Measurements from ENCODE around the gene ARFGAP2. TPM values are rescaled to one million over a fixed set of nuclear protein-coding genes. Genes with fewer than 3 reads are reported as not detected.
A peak's percentile ranks its signal among the peaks of the same experiment; 100 is the strongest.

Gene ARFGAP2
- total RNA-seq, 1 experiment from 2014 or later, result 97.5 TPM

- intact Hi-C loops (cut with micrococcal nuclease), result no loop called here
- H3K36me3 ChIP-seq (ENCODE audit: low read depth, low read length), result no peaks in the 10 kb centered on the region
- H4K20me1 ChIP-seq (ENCODE audit: low read length), result no peaks in the 10 kb centered on the region
- no peak overlapping the region for H3K4me3 ChIP-seq (ENCODE audit: low read length)
- CTCF ChIA-PET, result no interaction called here
- peaks cover 13% of the 10 kb centered on the region for H3K4me1 ChIP-seq (ENCODE audit: insufficient read depth, low read length)
- H3K79me2 ChIP-seq (ENCODE audit: low read length), result peaks cover 15% of the 10 kb centered on the region
- H3K9me3 ChIP-seq (ENCODE audit: low read length), result no peaks in the 10 kb centered on the region
- H3K27me3 ChIP-seq (ENCODE audit: low read length), result no peaks in the 10 kb centered on the region
- H3F3A ChIP-seq (ENCODE audit: low read length, unreplicated experiment), result no peaks in the 10 kb centered on the region
- POLR2A ChIA-PET (ENCODE audit: unreplicated experiment), result no interaction called here
- TF ChIP-seq EZH2phosphoT487 (IDR thresholded peaks at IDR 0.05; ENCODE audit: borderline replicate concordance, low read length), result no peak
- TF ChIP-seq EZH2 (IDR thresholded peaks at IDR 0.05; ENCODE audit: low read length, unreplicated experiment), result no peak
- TF ChIP-seq CTCF (conservative IDR thresholded peaks at IDR 0.05; ENCODE audit: low read depth, low read length), result no peak
- no peaks in the 10 kb centered on the region for H3K9me2 ChIP-seq (replicated peaks; ENCODE audit: low read length)
- no TSS peak for BruUV-seq (replicated peaks)
- ATAC-seq, result no peak
- H3K27ac ChIP-seq (ENCODE audit: low read length), result no peak overlapping the region
- H3K9ac ChIP-seq (ENCODE audit: low read length), result no peak overlapping the region
- H3K4me2 ChIP-seq (ENCODE audit: low read length), result no peak overlapping the region
- no peak overlapping the region for H2AFZ ChIP-seq (ENCODE audit: low read length)
- DNase-seq, result no peak
Measured at GRCh38 chr11:47222696-47223095, 46.0 kb upstream of the ARFGAP2 start.

- Histone ChIP-seq H3K27me3 (ENCODE audit: low read length) (no peaks in the 10 kb centered on the region), H3K4me1 (ENCODE audit: insufficient read depth, low read length) (peaks cover 25% of the 10 kb centered on the region), H3K27ac (ENCODE audit: low read length) (0 out of 2 replicates have a peak overlapping the region, but pooled peaks have one; percentile 16), H3K9me2 (replicated peaks; ENCODE audit: low read length) (no peaks in the 10 kb centered on the region), H2AFZ (ENCODE audit: low read length) (no peak overlapping the region), H3K36me3 (ENCODE audit: low read depth, low read length) (no peaks in the 10 kb centered on the region), H3F3A (ENCODE audit: low read length, unreplicated experiment) (no peaks in the 10 kb centered on the region), H3K4me3 (ENCODE audit: low read length) (no peak overlapping the region), H3K79me2 (ENCODE audit: low read length) (peaks cover 30% of the 10 kb centered on the region), H3K9me3 (ENCODE audit: low read length) (no peaks in the 10 kb centered on the region), H4K20me1 (ENCODE audit: low read length) (no peaks in the 10 kb centered on the region), H3K4me2 (ENCODE audit: low read length) (peak overlapping the region; percentile 31), H3K9ac (ENCODE audit: low read length) (no peak overlapping the region)
- no TSS peak for BruUV-seq (replicated peaks)
- DNase-seq (peak; percentile 70), ATAC-seq (peak; percentile 31)
- intact Hi-C loops (cut with micrococcal nuclease), result no loop called here
- TF ChIP-seq CTCF (conservative IDR thresholded peaks at IDR 0.05; ENCODE audit: low read depth, low read length), result no peak
- no peak for TF ChIP-seq EZH2phosphoT487 (IDR thresholded peaks at IDR 0.05; ENCODE audit: borderline replicate concordance, low read length)
- no peak for TF ChIP-seq EZH2 (IDR thresholded peaks at IDR 0.05; ENCODE audit: low read length, unreplicated experiment)
- ChIA-PET CTCF (interaction anchor here (0.6 kb wide), 1 partner anchor 36 kb away, joined by 16 read pairs; no protein-coding TSS in a partner anchor), POLR2A (ENCODE audit: unreplicated experiment) (interaction anchor here (0.5 to 0.6 kb wide), 3 partner anchors 10 to 331 kb away, joined by 3 to 27 read pairs (median 3); no protein-coding TSS in a partner anchor)
Measured at GRCh38 chr11:47220401-47220821, 43.7 kb upstream of the ARFGAP2 start.

GRCh38 chr11:47216121-47216798, 39.6 kb upstream of the ARFGAP2 start:
- peak; percentile 55 for ATAC-seq
- no TSS peak for BruUV-seq (replicated peaks)

More at GRCh38 chr11:47216121-47216798, 39.6 kb upstream of the ARFGAP2 start:
- ChIA-PET CTCF (interaction anchor here (1.0 to 1.5 kb wide), 3 partner anchors 27 to 43 kb away, joined by 5 to 10 read pairs (median 7); no protein-coding TSS in a partner anchor), POLR2A (ENCODE audit: unreplicated experiment) (interaction anchor here (1.2 kb wide), 1 partner anchor 22 kb away, joined by 5 read pairs; no protein-coding TSS in a partner anchor)
- Histone ChIP-seq H3K9me3 (ENCODE audit: low read length) (no peaks in the 10 kb centered on the region), H2AFZ (ENCODE audit: low read length) (peak overlapping the region; percentile 30), H4K20me1 (ENCODE audit: low read length) (no peaks in the 10 kb centered on the region), H3K27ac (ENCODE audit: low read length) (peak overlapping the region; percentile 92), H3K9me2 (replicated peaks; ENCODE audit: low read length) (no peaks in the 10 kb centered on the region), H3K79me2 (ENCODE audit: low read length) (peaks cover 35% of the 10 kb centered on the region), H3K27me3 (ENCODE audit: low read length) (no peaks in the 10 kb centered on the region), H3K4me2 (ENCODE audit: low read length) (peak overlapping the region; percentile 97), H3K4me1 (ENCODE audit: insufficient read depth, low read length) (peaks cover 39% of the 10 kb centered on the region), H3K9ac (ENCODE audit: low read length) (peak overlapping the region; percentile 93), H3K36me3 (ENCODE audit: low read depth, low read length) (no peaks in the 10 kb centered on the region), H3K4me3 (ENCODE audit: low read length) (peak overlapping the region; percentile 77), H3F3A (ENCODE audit: low read length, unreplicated experiment) (no peaks in the 10 kb centered on the region)
- intact Hi-C loops (cut with micrococcal nuclease), result loop anchor here (1.0 to 5.0 kb wide), 2 partner anchors 18 to 41 kb away; partner anchors contain the start of gene NR1H3
- TF ChIP-seq CTCF (conservative IDR thresholded peaks at IDR 0.05; ENCODE audit: low read depth, low read length) (no peak), EZH2phosphoT487 (IDR thresholded peaks at IDR 0.05; ENCODE audit: borderline replicate concordance, low read length) (no peak), EZH2 (IDR thresholded peaks at IDR 0.05; ENCODE audit: low read length, unreplicated experiment) (no peak)
- peak; percentile 90 for DNase-seq
